Measurements from ENCODE around the gene NTNG1.

DNA sequence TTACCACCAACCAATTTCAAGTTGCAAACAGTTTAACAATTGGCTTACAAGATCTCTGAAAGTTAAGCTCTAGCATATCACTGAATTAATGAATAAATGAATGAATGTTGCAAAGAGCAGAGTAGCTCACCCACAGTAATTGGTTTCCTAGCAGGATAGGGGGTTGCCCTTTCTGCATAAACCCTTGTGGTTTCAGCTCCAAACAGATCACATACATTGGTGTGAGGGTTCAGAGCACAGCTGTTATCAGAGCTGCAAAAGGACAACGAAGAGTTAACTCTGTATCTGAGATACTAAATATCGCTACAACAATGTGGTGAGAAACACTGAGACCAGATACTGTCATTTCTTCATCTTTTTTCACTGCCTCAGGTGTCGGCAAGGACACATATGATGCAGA, 46.6 kb downstream of the NTNG1 start:
- TF ChIP-seq POLR2AphosphoS5 (IDR thresholded peaks at IDR 0.05; ENCODE audit: low read depth, low read length) (no peak), TAF1 (IDR thresholded peaks at IDR 0.05; ENCODE audit: borderline replicate concordance, low read depth, low read length) (no peak)
